HepG2 (cell line): Measurements from ENCODE around the gene LRRN4.

Experiments used
- AHR ChIP-seq: IDR thresholded peaks from 2 replicates; pipeline ENCODE4 v1.6.1; 2018; ENCODE audit warnings: missing genetic modification reagents, missing compliant biosample characterization
- CTCF ChIP-seq: sonication (generic); formaldehyde crosslinking; IDR thresholded peaks from 2 replicates; pipeline ENCODE4 v1.5.0; 2020; ENCODE audit warnings: mild to moderate bottlenecking, missing genetic modification reagents, moderate library complexity
- ZNF225 ChIP-seq: sonication (generic); formaldehyde crosslinking; IDR thresholded peaks from 2 replicates; pipeline ENCODE4 v1.4.0; 2020; ENCODE audit warnings: mild to moderate bottlenecking, missing genetic modification reagents
- ZNF274 ChIP-seq: sonication (generic); formaldehyde crosslinking; IDR thresholded peaks from 2 replicates; pipeline ENCODE4 v1.5.1; 2020; ENCODE audit warnings: mild to moderate bottlenecking, missing genetic modification reagents
- ZNF362 ChIP-seq: sonication (generic); formaldehyde crosslinking; IDR thresholded peaks from 2 replicates; pipeline ENCODE4 v1.4.0; 2020; ENCODE audit warnings: missing genetic modification reagents, mild to moderate bottlenecking, borderline replicate concordance
- ZNF510 ChIP-seq: sonication (generic); formaldehyde crosslinking; IDR thresholded peaks from 2 replicates; pipeline ENCODE4 v1.4.0; 2020; ENCODE audit warnings: low read depth, mild to moderate bottlenecking, missing genetic modification reagents

- no peak for TF ChIP-seq ZNF362 (CRISPR knock-in tag)
- no peak for TF ChIP-seq ZNF225 (CRISPR knock-in tag)
- TF ChIP-seq CTCF (CRISPR knock-in tag) = no peak
- TF ChIP-seq ZNF510 (CRISPR knock-in tag) = no peak
- TF ChIP-seq ZNF274 (CRISPR knock-in tag) = no peak
- TF ChIP-seq AHR (CRISPR knock-in tag) = no peak
Measured at GRCh38 chr20:6012179-6012578, 41.7 kb downstream of the LRRN4 start.
